Ectodermal cell (in vitro differentiated cells): Measurements from ENCODE around the gene RPL35A.
"Not testable (repeated sequence)": the region's sequence is repeated elsewhere in the genome, so short reads cannot be mapped to it uniquely, and the experiment has no call there.

Experiments
- H3K27ac ChIP-seq: 2 replicates; pipeline ENCODE4 v1.7.0; 2013; ENCODE audit warnings: mild to moderate bottlenecking, low read depth, low read length; ENCODE audit not compliant: insufficient read depth, poor library complexity, severe bottlenecking
- H3K27me3 ChIP-seq: 2 replicates; pipeline ENCODE4 v1.7.0; 2013; ENCODE audit warnings: mild to moderate bottlenecking, low read length; ENCODE audit not compliant: insufficient read depth, control insufficient read depth, poor library complexity, severe bottlenecking
- H3K36me3 ChIP-seq: one replicate; pipeline ENCODE4 v1.7.0; 2013; ENCODE audit warnings: low read length; ENCODE audit not compliant: control insufficient read depth, insufficient read depth
- H3K4me1 ChIP-seq: one replicate; pipeline ENCODE4 v1.7.0; 2013; ENCODE audit warnings: low read length; ENCODE audit not compliant: control insufficient read depth, insufficient read depth
- H3K4me3 ChIP-seq: 2 replicates; pipeline ENCODE4 v1.7.0; 2013; ENCODE audit warnings: low read depth, low read length, control low read depth; ENCODE audit not compliant: insufficient read depth
- H3K9me3 ChIP-seq: 2 replicates; pipeline ENCODE4 v1.7.0; 2013; ENCODE audit warnings: mild to moderate bottlenecking, low read length, moderate library complexity; ENCODE audit not compliant: control insufficient read depth
- WGBS, 2 experiments: methylation state at CpG; one replicate each; pipeline ENCODE4 v1.1.7; 2013; ENCODE audit warnings: missing lambda C conversion rate in 2 of 2; 5-methylcytosine and 5-hydroxymethylcytosine counted together

The RPL35A gene

DNA sequence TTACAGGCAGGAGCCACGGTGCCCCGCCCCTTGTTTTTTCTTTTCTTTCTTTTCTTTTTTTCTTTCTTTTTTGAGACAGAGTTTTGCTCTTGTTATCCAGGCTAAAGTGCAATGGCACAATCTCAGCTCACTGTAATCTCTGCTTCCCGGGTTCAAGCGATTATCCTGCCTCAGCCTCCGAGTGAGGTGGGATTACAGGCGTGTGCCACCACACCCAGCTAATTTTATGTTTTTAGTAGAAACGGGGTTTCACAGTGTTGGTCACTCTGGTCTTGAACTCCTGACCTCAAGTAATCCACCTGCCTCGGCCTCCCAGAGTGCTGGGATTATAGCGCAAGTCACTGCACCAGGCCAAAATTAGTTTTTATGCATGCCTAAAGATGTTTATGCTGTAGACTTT is 2.5 kb downstream of the RPL35A start:
- 92 to 95% methylated on average over 9 of the region's 9 CpGs for WGBS, 2 experiments
- Histone ChIP-seq H3K27ac (no peak overlapping the region), H3K9me3 (no peaks in the 10 kb centered on the region), H3K4me1 (peaks cover 7% of the 10 kb centered on the region), H3K4me3 (no peak overlapping the region), H3K27me3 (no peaks in the 10 kb centered on the region), H3K36me3 (peaks cover 41% of the 10 kb centered on the region)

DNA sequence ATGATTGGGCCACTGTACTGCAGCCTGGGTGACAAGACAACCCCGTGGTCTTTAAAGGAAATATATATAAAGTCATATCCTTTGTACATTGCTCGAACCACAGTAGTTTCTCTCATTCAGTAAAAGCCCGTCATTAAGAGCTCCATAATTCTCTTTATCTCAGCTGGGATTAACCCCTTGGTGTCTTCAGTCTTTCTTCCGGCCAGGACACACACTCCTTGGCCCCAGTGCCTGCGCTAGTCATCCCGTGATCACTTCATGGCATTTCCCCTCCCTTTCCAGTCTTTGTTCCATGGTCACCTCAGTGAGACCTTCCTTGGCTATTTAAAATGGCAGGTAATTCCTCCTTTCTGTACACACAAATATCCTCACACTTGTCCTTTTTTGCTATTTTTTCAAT is 3.3 kb downstream of the RPL35A start:
- Histone ChIP-seq H3K36me3 (peaks cover 41% of the 10 kb centered on the region), H3K27me3 (no peaks in the 10 kb centered on the region), H3K4me3 (no peak overlapping the region), H3K9me3 (no peaks in the 10 kb centered on the region), H3K27ac (no peak overlapping the region), H3K4me1 (peaks cover 7% of the 10 kb centered on the region)
- 94 to 95% methylated on average over 6 of the region's 6 CpGs for WGBS, 2 experiments

DNA sequence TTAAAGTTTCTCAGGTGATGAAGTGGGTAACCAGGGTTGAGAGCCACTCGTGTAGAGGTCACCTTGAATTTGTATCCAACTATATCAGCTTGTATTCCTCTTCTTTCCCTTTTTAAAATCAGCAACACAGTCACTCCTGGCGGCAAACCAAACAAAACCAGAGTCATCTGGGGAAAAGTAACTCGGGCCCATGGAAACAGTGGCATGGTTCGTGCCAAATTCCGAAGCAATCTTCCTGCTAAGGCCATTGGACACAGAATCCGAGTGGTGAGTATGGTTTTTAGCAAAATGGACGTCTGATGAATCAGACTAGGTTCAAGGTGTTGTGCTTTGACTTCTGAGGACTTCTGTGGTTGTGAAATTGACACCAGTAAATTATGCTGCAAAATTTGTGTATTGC is 3.9 kb downstream of the RPL35A start:
- H3K36me3 ChIP-seq: peaks cover 41% of the 10 kb centered on the region
- H3K27me3 ChIP-seq: no peaks in the 10 kb centered on the region
- no peaks in the 10 kb centered on the region for H3K9me3 ChIP-seq
- peaks cover 7% of the 10 kb centered on the region for H3K4me1 ChIP-seq
- H3K4me3 ChIP-seq: no peak overlapping the region
- no peak overlapping the region for H3K27ac ChIP-seq
- 95 to 97% methylated on average over 7 of the region's 7 CpGs for WGBS, 2 experiments

DNA sequence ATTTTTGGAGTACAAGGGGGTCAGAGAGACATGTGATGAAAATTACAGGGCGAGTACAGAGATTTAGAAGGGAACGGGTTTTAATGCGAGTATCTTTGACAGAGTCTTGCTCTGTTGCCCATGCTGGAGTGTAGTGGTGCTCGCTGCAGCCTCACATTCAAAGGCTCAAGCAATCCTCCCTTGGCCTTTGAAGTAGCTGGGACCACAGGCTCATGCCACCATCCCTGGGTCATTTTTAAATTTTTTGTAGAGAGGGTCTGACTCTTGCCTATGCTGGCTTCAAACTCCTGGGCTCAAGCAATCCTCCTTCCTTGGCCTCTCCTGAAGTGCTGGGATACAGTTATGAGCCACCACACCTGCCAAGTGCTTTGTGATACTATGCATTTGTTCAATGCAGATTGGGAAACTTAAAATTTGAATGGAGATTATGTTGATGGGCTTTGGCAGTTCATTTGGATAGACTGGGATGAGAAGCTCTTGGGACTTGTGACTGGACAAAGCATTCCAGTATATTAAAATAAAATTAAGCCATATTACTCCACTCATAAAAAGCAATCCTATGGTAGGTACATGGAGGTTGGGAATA is 6.0 kb downstream of the RPL35A start:
- no peak overlapping the region for H3K27ac ChIP-seq
- peaks cover 7% of the 10 kb centered on the region for H3K4me1 ChIP-seq
- H3K27me3 ChIP-seq: no peaks in the 10 kb centered on the region
- H3K4me3 ChIP-seq: no peak overlapping the region
- 95 to 97% methylated on average over 4 of the region's 4 CpGs for WGBS, 2 experiments
- H3K9me3 ChIP-seq: no peaks in the 10 kb centered on the region
- peaks cover 41% of the 10 kb centered on the region for H3K36me3 ChIP-seq

DNA sequence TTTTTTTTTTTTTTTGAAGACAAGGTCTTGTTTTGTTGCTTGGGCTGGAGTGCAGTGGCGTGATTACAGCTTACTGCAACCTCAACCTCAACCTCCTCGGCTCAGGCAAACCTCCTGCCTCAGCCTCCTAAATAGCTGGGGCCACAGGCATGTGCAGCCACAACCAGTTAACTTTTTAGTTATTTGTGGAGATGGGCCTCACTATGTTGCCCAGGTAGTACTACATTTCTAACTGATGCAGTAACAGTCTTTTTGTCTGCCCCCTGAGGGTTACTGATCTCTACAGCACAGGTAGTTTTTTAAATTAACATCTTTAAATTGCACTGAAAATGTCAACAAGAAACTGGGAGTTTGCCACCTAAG is 6.6 kb downstream of the RPL35A start:
- Histone ChIP-seq H3K36me3 (peaks cover 39% of the 10 kb centered on the region), H3K27ac (peak overlapping the region; percentile 52), H3K4me1 (peaks cover 1% of the 10 kb centered on the region), H3K9me3 (no peaks in the 10 kb centered on the region), H3K27me3 (no peaks in the 10 kb centered on the region), H3K4me3 (no peak overlapping the region)
- WGBS, 2 experiments: 88 to 93% methylated on average over 2 of the region's 2 CpGs

DNA sequence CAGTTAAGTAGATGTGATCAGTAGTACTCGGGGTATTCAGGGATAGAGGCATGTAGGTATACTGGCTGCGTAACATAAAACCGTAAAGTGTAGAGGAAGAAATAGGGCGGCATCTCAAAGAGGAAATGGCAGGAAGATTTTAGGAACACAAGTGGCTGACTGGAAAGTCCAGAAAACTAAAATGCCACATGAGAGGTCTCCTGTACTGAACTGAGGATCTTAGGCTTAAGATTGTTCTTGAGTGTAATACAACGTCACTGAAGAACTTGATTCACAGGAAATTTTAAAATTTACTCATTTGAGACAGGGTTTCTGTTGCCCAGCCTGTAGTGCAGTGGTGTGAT is 7.8 kb downstream of the RPL35A start:
- Histone ChIP-seq H3K36me3 (peaks cover 36% of the 10 kb centered on the region), H3K4me1 (no peaks in the 10 kb centered on the region), H3K9me3 (no peaks in the 10 kb centered on the region), H3K27me3 (no peaks in the 10 kb centered on the region), H3K4me3 (no peak overlapping the region), H3K27ac (no peak overlapping the region)
- 94 to 96% methylated on average over 5 of the region's 5 CpGs for WGBS, 2 experiments

DNA sequence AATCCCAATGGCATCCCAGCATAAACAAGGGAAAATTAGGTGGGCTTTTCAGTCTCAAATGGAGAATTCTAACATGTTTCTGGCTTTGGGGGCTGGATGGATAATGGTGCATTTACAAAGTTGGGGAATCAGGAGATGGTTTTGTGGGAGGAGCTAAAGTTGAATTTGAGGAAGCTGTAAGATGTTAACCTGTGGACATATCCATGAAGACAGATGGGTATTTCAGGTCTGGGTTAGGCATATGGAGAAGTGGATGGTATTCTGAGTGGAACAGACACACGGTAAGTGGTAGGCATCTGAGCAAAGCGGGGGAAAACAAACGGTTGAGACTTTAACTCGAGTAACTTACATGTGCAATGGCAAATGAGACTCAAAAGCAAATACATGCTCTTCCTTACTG is 8.4 kb downstream of the RPL35A start:
- H3K36me3 ChIP-seq: peaks cover 32% of the 10 kb centered on the region
- H3K4me3 ChIP-seq: no peak overlapping the region
- H3K4me1 ChIP-seq: no peaks in the 10 kb centered on the region
- H3K27me3 ChIP-seq: no peaks in the 10 kb centered on the region
- no peak overlapping the region for H3K27ac ChIP-seq
- H3K9me3 ChIP-seq: no peaks in the 10 kb centered on the region
- WGBS, 2 experiments: 95% methylated on average over 4 of the region's 4 CpGs

DNA sequence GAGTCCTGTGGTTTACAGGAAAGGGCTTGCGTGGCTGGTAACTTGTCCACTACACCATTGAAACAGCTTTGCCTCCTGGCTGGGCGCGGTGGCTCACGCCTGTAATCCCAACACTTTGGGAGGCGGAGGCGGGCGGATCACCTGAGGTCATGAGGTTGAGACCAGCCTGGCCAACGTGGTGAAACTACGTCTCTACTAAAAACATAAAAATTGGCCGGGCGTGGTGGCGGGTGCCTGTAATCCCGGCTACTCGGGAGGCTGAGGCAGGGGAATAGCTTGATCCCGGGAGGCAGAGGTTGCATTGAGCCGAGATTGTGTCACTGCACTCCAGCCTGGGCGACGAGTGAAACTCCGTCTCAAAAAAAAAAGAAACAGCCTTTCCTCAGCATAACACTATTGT is 8.9 kb downstream of the RPL35A start:
- not testable (repeated sequence) for H3K27me3 ChIP-seq, H3K4me1 ChIP-seq, H3K27ac ChIP-seq, H3K4me3 ChIP-seq, H3K9me3 ChIP-seq
- peaks cover 27% of the 10 kb centered on the region for H3K36me3 ChIP-seq
- 90 to 93% methylated on average over 19 of the region's 19 CpGs for WGBS, 2 experiments

DNA sequence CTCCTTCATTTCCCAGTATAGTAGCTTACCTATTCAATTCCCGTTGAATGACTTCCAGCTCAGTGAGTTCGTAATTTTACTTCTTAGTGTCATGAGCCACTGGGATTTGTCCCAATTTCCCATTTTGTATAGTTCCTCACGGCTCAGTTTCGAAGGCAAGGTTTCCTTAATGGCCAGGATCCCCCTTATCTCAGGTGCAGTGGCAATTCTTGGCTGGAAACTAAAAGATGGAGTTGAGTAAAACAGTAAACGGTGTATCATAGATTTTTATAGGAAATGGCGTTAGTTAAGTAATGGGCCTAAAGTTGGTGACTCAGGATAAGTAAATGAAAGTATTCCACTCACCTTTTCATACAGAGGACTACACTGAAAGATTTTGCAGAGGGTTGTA is 9.5 kb downstream of the RPL35A start:
- peak overlapping the region; percentile 65 for H3K4me3 ChIP-seq
- H3K27ac ChIP-seq: no peak overlapping the region
- no peaks in the 10 kb centered on the region for H3K9me3 ChIP-seq

DNA sequence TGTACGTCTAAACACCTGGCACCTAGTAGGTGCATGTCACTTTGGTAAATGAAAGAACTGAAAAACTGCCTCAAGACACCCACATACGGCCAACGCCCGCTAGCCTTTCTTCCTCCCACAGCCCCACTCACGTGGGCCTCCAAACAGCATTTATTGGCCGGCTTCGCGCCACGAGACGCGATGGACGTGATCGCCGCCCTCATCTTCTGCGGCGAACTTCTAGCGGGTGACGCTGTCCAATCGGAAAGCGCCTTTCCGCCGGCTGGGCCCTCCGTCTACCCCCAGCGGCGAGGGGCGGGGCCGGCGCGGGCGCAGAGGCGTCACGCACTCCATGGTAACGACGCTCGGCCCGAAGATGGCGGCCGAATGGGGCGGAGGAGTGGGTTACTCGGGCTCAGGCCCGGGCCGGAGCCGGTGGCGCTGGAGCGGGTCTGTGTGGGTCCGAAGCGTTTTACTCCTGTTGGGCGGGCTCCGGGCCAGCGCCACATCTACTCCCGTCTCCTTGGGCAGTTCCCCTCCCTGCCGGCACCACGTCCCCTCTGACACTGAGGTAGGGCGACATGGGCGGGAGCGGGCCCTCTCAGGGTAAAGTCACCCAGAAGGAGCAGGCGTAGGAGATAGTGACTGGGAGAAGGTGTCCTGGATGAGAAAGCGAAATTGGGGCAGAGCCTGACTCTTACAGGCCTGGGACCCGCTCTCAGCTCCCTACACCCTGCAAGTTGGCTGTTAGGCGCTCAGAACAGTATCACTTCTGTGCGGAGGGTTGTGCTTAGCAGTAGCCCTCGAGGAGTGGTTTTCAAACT is 10.1 kb downstream of the RPL35A start, which contains the start of gene LMLN:
LMLN (plus strand) TSS at position 327 of the 803 bp plus-strand sequence; CDS start at position 356, 29 bp downstream.
- Histone ChIP-seq H3K9me3 (no peaks in the 10 kb centered on the region), H3K4me1 (no peaks in the 10 kb centered on the region), H3K4me3 (peak within 1 kb of the TSS; percentile 65), H3K36me3 (peaks cover 15% of the 10 kb centered on the region), H3K27me3 (no peaks in the 10 kb centered on the region), H3K27ac (no peak within 1 kb of the TSS)
- 1% methylated on average over 62 of the region's 62 CpGs for WGBS, 2 experiments

More for the DNA sequence above, 9.5 kb downstream of the RPL35A start:
- H3K36me3 ChIP-seq: peaks cover 21% of the 10 kb centered on the region
- H3K27me3 ChIP-seq: no peaks in the 10 kb centered on the region
- H3K4me1 ChIP-seq: no peaks in the 10 kb centered on the region
- WGBS, 2 experiments: 71 to 79% methylated on average over 5 to 6 of the region's 6 CpGs
